ENCODE results near the gene GREB1L.

DNA sequence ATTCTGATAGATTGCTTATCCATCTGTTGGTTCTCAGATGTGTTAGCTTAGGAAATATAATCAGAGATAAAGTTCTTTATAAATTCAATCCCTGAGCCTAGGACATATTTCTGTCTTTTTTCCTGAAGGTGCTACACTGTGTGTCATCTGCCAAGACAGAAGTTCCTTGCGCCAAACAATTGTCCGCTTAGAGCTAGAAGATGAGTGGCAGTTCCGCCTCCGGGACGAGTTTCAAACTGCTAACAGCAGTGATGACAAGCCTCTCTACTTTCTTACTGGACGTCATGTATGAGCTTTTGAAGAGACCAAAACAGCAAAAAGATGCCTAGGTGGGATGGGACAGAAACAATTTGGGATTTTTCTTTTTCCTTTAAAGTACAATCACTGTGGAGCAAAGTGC, 280.5 kb downstream of the GREB1L start:
- no peak for TF ChIP-seq POLR2A (IDR thresholded peaks at IDR 0.05; ENCODE audit: low read length)
- TF ChIP-seq GATA1 (IDR thresholded peaks at IDR 0.05; ENCODE audit: low read depth, low read length): no peak

Data from erythroblast (primary cell).